CMK (cell line): ENCODE results near the gene RNF111.
A peak's percentile ranks its signal among the peaks of the same experiment; 100 is the strongest.
"Not testable (repeated sequence)": the region's sequence is repeated elsewhere in the genome, so short reads cannot be mapped to it uniquely, and the experiment has no call there.

Source experiments
- DNase-seq: peaks from one replicate; pipeline ENCODE4 v3.0.0-alpha.2; 2010; ENCODE audit warnings: low read depth

Gene RNF111

DNA sequence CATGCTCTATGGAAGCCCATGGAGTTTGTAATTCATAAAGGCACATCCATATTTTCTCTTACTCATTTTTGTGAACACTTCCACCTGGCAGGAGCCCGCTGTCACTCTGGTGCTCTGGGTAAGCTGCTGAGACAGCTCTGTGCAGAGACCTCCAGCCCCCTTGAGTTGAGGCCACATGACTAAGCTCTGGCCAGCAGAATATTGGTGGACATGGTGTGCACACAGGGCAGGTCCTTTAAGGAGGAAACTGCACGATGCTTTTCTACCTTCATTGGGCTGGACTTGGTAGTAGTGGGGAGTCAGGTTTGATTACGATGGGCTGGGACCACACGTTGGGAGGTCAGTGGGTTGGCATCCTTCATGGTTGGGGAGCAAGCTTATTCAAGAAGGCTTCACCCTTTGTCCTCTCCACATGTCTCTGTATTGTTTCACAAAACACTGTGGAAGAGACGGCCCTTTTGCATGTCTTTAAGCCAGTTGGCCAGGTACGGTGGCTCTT, 146.5 kb downstream of the RNF111 start:
- no peak for DNase-seq

- DNase-seq, result no peak
Measured at GRCh38 chr15:59137566-59137965, 150.1 kb downstream of the RNF111 start.

- DNase-seq, result peak; percentile 36
Measured at GRCh38 chr15:59138243-59138642, 150.8 kb downstream of the RNF111 start.

- DNase-seq, result no peak
Measured at GRCh38 chr15:59140422-59141226, 153.2 kb downstream of the RNF111 start.

DNA sequence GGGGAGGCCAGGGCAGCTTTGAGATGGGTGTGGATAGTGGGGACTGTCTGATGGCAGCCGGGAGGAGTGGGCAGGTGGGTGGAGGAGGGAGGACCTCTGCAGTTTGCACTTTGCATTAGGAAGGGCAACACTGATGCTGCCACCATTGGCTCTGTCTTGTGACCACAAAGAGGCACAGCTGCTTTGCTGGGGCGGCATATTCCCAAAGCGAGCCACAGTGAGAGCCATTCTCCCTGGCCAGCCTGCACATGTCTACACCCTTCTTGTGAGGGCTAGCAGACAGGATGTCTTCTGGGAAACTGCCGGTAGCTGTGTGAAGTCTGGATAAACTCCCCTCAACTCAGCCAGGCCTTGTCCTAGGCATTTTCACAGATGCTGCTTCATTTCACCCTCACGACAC, 155.8 kb downstream of the RNF111 start:
- DNase-seq, result no peak

DNA sequence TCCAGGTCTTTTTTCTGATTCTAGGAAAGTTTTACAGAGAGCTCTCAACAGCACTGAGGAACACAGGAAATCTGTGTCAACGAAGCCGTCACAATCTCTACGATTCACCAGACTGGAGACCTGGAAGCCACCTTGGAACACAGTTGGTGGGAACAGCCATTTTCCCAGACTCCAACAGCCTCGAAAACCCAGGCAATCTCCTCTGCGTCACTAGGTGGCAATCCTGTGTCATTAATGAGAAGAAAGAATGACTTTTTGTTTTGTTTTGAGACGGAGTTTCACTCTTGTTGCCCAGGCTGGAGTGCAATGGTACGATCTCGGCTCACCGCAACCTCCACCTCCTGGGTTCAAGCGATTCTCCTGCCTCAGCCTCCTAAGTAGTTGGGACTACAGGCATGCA, 157.1 kb downstream of the RNF111 start:
- DNase-seq, result not testable (repeated sequence)
